ENCODE data around the gene PTPRK.

The PTPRK gene

DNA sequence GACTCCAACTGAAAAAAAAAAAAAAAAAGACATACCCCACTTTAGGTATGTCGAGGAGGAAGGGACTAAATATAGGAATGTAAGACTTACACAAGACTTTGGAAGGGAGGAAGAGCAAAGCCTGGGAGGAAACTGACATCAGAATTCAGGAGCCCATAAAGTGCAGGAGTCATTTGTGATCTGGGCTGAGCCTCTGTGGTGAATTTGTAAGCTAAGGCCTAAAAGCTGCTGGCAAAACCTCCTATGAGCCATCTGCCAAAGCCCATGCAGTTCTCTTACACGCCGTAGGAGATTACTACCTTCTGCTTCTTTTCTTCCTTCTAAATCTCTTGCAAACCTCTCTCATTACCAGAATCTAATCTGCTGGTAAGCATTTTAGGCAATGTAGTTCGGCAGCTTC is 567.6 kb downstream of the PTPRK start:
- no peaks in the 10 kb centered on the region for H3K36me3 ChIP-seq (ENCODE audit: control insufficient read depth in 1 of 2, insufficient read depth in 2 of 2, low read depth in 1 of 2, low read length in 2 of 2)
- no peak overlapping the region for H2BK5ac ChIP-seq (ENCODE audit: low read depth, low read length, poor library complexity, severe bottlenecking)
- no peak overlapping the region for H3K4me2 ChIP-seq (ENCODE audit: low read length, poor library complexity, severe bottlenecking)
- no peaks in the 10 kb centered on the region for H3K27me3 ChIP-seq (ENCODE audit: control insufficient read depth in 1 of 2, insufficient read depth in 1 of 2, low read length in 2 of 2)
- H3K9ac ChIP-seq (ENCODE audit: low read length): no peak overlapping the region
- no peak overlapping the region for H3K27ac ChIP-seq (ENCODE audit: low read length, poor library complexity, severe bottlenecking)
- no peak overlapping the region for H4K8ac ChIP-seq (ENCODE audit: low read length)
- DNase-seq: no peak
- no peak overlapping the region for H2BK12ac ChIP-seq (ENCODE audit: low read length in 2 of 2)
- H2BK120ac ChIP-seq (ENCODE audit: low read depth, low read length): no peak overlapping the region
- no peak overlapping the region for H2AK5ac ChIP-seq (ENCODE audit: low read length, severe bottlenecking)
- H3K4me3 ChIP-seq (ENCODE audit: insufficient read depth in 1 of 2, low read depth in 1 of 2, low read length in 2 of 2): no peak overlapping the region
- no peak overlapping the region for H4K91ac ChIP-seq (ENCODE audit: low read length)
- no peak overlapping the region for H2BK15ac ChIP-seq (ENCODE audit: low read depth, poor library complexity, severe bottlenecking)
- H3K4ac ChIP-seq (ENCODE audit: low read depth in 1 of 2, low read length in 2 of 2): no peak overlapping the region
- H3K18ac ChIP-seq (ENCODE audit: low read depth in 1 of 2, low read length in 2 of 2): no peak overlapping the region
- WGBS: 85% methylated on average over 3 of the region's 4 CpGs
- H3K14ac ChIP-seq (ENCODE audit: low read length in 2 of 2): no peak overlapping the region
- H3K79me1 ChIP-seq (replicated peaks; ENCODE audit: low read length, poor library complexity, severe bottlenecking): no peaks in the 10 kb centered on the region
- no peak overlapping the region for H3K23ac ChIP-seq (ENCODE audit: low read length in 2 of 2)
- H3K9me3 ChIP-seq (ENCODE audit: control insufficient read depth, low read length): no peaks in the 10 kb centered on the region
- no peak overlapping the region for H2AFZ ChIP-seq (ENCODE audit: low read depth, low read length)
- H3K4me1 ChIP-seq (ENCODE audit: control insufficient read depth, insufficient read depth, low read depth, low read length): no peaks in the 10 kb centered on the region

DNA sequence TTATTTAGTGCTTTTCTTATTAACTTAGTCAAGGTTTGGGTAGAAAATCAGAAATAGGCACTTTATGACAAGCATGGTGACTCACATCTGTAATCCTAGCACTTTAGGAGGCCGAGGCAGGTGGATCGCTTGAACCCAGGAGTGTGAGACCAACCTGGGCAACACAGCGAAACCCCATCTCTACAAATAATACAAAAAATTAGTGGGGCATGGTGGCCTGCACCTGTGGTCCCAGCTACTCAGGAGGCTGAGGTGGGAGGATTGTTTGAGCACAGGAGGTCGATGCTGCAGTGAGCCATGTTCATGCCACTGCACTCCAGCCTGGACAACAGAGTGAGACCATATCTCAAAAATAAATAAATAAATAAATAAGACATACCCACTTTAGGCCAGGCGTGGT is 568.2 kb downstream of the PTPRK start:
- no peak overlapping the region for H3K14ac ChIP-seq (ENCODE audit: low read length in 2 of 2)
- H2BK12ac ChIP-seq (ENCODE audit: low read length in 2 of 2): no peak overlapping the region
- H2BK5ac ChIP-seq (ENCODE audit: low read depth, low read length, poor library complexity, severe bottlenecking): no peak overlapping the region
- H2AFZ ChIP-seq (ENCODE audit: low read depth, low read length): no peak overlapping the region
- no peaks in the 10 kb centered on the region for H3K4me1 ChIP-seq (ENCODE audit: control insufficient read depth, insufficient read depth, low read depth, low read length)
- no peak overlapping the region for H3K4me2 ChIP-seq (ENCODE audit: low read length, poor library complexity, severe bottlenecking)
- H2BK15ac ChIP-seq (ENCODE audit: low read depth, poor library complexity, severe bottlenecking): no peak overlapping the region
- H3K4ac ChIP-seq (ENCODE audit: low read depth in 1 of 2, low read length in 2 of 2): no peak overlapping the region
- no peaks in the 10 kb centered on the region for H3K9me3 ChIP-seq (ENCODE audit: control insufficient read depth, low read length)
- H3K4me3 ChIP-seq (ENCODE audit: insufficient read depth in 1 of 2, low read depth in 1 of 2, low read length in 2 of 2): no peak overlapping the region
- H3K9ac ChIP-seq (ENCODE audit: low read length): no peak overlapping the region
- H4K91ac ChIP-seq (ENCODE audit: low read length): no peak overlapping the region
- no peaks in the 10 kb centered on the region for H3K27me3 ChIP-seq (ENCODE audit: control insufficient read depth in 1 of 2, insufficient read depth in 1 of 2, low read length in 2 of 2)
- H2AK5ac ChIP-seq (ENCODE audit: low read length, severe bottlenecking): no peak overlapping the region
- no peak overlapping the region for H3K23ac ChIP-seq (ENCODE audit: low read length in 2 of 2)
- no peaks in the 10 kb centered on the region for H3K79me1 ChIP-seq (replicated peaks; ENCODE audit: low read length, poor library complexity, severe bottlenecking)
- H2BK120ac ChIP-seq (ENCODE audit: low read depth, low read length): no peak overlapping the region
- H3K36me3 ChIP-seq (ENCODE audit: control insufficient read depth in 1 of 2, insufficient read depth in 2 of 2, low read depth in 1 of 2, low read length in 2 of 2): no peaks in the 10 kb centered on the region
- H4K8ac ChIP-seq (ENCODE audit: low read length): no peak overlapping the region
- no peak overlapping the region for H3K18ac ChIP-seq (ENCODE audit: low read depth in 1 of 2, low read length in 2 of 2)
- DNase-seq: no peak
- 99% methylated on average over 4 of the region's 5 CpGs for WGBS
- H3K27ac ChIP-seq (ENCODE audit: low read length, poor library complexity, severe bottlenecking): no peak overlapping the region

DNA sequence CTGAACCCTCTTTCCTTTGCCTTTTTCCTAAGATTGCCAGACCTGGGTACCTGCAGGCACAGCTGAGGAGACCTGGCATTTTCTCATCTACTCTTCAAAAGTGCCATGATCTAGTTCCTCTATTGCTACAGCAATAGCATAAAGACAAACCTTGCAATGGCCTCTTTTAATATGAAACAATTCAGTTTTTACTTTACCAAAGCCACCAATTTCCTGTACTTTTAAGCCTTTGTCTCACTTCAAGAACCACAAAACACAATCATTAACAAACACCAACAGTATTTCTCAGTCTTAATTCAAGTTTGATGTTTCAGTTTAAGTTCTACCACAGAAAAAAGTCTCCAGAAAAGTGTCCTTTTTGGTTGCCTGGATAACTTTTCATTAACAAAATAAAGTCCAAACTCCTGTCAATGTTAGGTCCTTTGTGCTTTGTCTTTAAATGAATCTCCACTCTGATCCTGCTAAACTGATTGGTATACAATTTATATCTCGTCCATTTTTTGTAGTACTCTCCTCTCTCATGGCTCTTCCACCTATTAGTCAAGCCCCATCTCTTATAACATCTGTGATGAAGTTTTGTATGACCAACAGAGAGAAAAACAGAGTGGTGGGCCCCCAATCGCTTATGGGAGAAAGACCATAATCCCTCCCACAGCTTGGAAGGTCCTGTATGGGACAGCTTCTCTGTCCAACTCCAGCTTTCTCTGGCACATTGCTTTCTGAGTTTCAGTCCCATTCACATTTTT is 569.1 kb downstream of the PTPRK start:
- WGBS: 83% methylated on average over 2 of the region's 2 CpGs
- DNase-seq: no peak
- no peak overlapping the region for H3K4me2 ChIP-seq (ENCODE audit: low read length, poor library complexity, severe bottlenecking)
- no peaks in the 10 kb centered on the region for H3K79me1 ChIP-seq (replicated peaks; ENCODE audit: low read length, poor library complexity, severe bottlenecking)
- H2BK5ac ChIP-seq (ENCODE audit: low read depth, low read length, poor library complexity, severe bottlenecking): no peak overlapping the region
- H4K8ac ChIP-seq (ENCODE audit: low read length): no peak overlapping the region
- no peak overlapping the region for H3K14ac ChIP-seq (ENCODE audit: low read length in 2 of 2)
- H3K23ac ChIP-seq (ENCODE audit: low read length in 2 of 2): no peak overlapping the region
- no peak overlapping the region for H2AK5ac ChIP-seq (ENCODE audit: low read length, severe bottlenecking)
- H3K18ac ChIP-seq (ENCODE audit: low read depth in 1 of 2, low read length in 2 of 2): no peak overlapping the region
- no peak overlapping the region for H2BK15ac ChIP-seq (ENCODE audit: low read depth, poor library complexity, severe bottlenecking)
- H2BK12ac ChIP-seq (ENCODE audit: low read length in 2 of 2): no peak overlapping the region
- no peak overlapping the region for H3K4me3 ChIP-seq (ENCODE audit: insufficient read depth in 1 of 2, low read depth in 1 of 2, low read length in 2 of 2)
- no peak overlapping the region for H4K91ac ChIP-seq (ENCODE audit: low read length)
- H2AFZ ChIP-seq (ENCODE audit: low read depth, low read length): no peak overlapping the region
- H3K4me1 ChIP-seq (ENCODE audit: control insufficient read depth, insufficient read depth, low read depth, low read length): no peaks in the 10 kb centered on the region
- H2BK120ac ChIP-seq (ENCODE audit: low read depth, low read length): no peak overlapping the region
- H3K27ac ChIP-seq (ENCODE audit: low read length, poor library complexity, severe bottlenecking): no peak overlapping the region
- no peaks in the 10 kb centered on the region for H3K36me3 ChIP-seq (ENCODE audit: control insufficient read depth in 1 of 2, insufficient read depth in 2 of 2, low read depth in 1 of 2, low read length in 2 of 2)
- H3K27me3 ChIP-seq (ENCODE audit: control insufficient read depth in 1 of 2, insufficient read depth in 1 of 2, low read length in 2 of 2): no peaks in the 10 kb centered on the region
- H3K4ac ChIP-seq (ENCODE audit: low read depth in 1 of 2, low read length in 2 of 2): no peak overlapping the region
- H3K9me3 ChIP-seq (ENCODE audit: control insufficient read depth, low read length): peaks cover 4% of the 10 kb centered on the region
- H3K9ac ChIP-seq (ENCODE audit: low read length): no peak overlapping the region

DNA sequence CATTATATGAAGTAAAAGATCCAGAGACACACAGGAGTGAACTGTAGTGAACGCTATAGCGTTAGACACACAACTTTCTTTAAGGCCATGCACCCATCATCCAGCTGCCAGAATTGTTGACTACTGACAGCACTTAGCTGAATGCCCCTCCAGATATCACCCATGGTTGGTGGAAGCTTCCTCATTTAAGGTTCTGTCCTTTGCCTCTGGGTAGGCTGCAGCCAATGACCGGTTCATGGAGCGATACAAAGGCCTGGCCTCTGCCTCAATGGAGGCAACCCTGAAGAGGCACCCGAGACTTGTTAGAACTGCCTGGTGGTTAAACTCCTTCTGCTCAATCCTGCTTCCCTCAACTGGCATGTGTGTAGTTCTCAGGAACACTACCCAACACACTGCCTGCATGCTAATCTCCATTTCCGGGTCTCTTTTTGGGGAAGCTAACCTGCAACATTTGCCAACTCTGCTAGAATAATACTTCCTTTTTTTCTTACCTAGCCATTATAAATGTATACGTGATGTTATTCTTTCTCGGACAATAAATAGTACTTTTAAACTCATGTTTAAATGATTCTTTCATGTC is 569.7 kb downstream of the PTPRK start:
- Histone ChIP-seq H2BK15ac (ENCODE audit: low read depth, poor library complexity, severe bottlenecking) (no peak overlapping the region), H3K36me3 (ENCODE audit: control insufficient read depth in 1 of 2, insufficient read depth in 2 of 2, low read depth in 1 of 2, low read length in 2 of 2) (no peaks in the 10 kb centered on the region), H2AFZ (ENCODE audit: low read depth, low read length) (no peak overlapping the region), H3K27me3 (ENCODE audit: control insufficient read depth in 1 of 2, insufficient read depth in 1 of 2, low read length in 2 of 2) (no peaks in the 10 kb centered on the region), H3K27ac (ENCODE audit: low read length, poor library complexity, severe bottlenecking) (no peak overlapping the region), H2BK5ac (ENCODE audit: low read depth, low read length, poor library complexity, severe bottlenecking) (no peak overlapping the region), H3K4me1 (ENCODE audit: control insufficient read depth, insufficient read depth, low read depth, low read length) (no peaks in the 10 kb centered on the region), H2BK120ac (ENCODE audit: low read depth, low read length) (no peak overlapping the region), H4K91ac (ENCODE audit: low read length) (no peak overlapping the region), H3K4me2 (ENCODE audit: low read length, poor library complexity, severe bottlenecking) (no peak overlapping the region), H4K8ac (ENCODE audit: low read length) (no peak overlapping the region), H3K4me3 (ENCODE audit: insufficient read depth in 1 of 2, low read depth in 1 of 2, low read length in 2 of 2) (no peak overlapping the region), H3K79me1 (replicated peaks; ENCODE audit: low read length, poor library complexity, severe bottlenecking) (no peaks in the 10 kb centered on the region), H3K4ac (ENCODE audit: low read depth in 1 of 2, low read length in 2 of 2) (no peak overlapping the region), H3K9me3 (ENCODE audit: control insufficient read depth, low read length) (peaks cover 8% of the 10 kb centered on the region), H3K18ac (ENCODE audit: low read depth in 1 of 2, low read length in 2 of 2) (no peak overlapping the region), H2AK5ac (ENCODE audit: low read length, severe bottlenecking) (no peak overlapping the region), H3K14ac (ENCODE audit: low read length in 2 of 2) (no peak overlapping the region), H3K9ac (ENCODE audit: low read length) (no peak overlapping the region), H2BK12ac (ENCODE audit: low read length in 2 of 2) (no peak overlapping the region), H3K23ac (ENCODE audit: low read length in 2 of 2) (peak overlapping the region in 1 of 2 experiments; percentile 60)
- WGBS: 98% methylated on average over 8 of the region's 8 CpGs
- no peak for DNase-seq
